ENCODE results near the gene CELF4. TPM values are rescaled to one million over a fixed set of nuclear protein-coding genes. Genes with fewer than 3 reads are reported as not detected.

CELF4 gene
- not detected in 2 replicates for total RNA-seq

DNA sequence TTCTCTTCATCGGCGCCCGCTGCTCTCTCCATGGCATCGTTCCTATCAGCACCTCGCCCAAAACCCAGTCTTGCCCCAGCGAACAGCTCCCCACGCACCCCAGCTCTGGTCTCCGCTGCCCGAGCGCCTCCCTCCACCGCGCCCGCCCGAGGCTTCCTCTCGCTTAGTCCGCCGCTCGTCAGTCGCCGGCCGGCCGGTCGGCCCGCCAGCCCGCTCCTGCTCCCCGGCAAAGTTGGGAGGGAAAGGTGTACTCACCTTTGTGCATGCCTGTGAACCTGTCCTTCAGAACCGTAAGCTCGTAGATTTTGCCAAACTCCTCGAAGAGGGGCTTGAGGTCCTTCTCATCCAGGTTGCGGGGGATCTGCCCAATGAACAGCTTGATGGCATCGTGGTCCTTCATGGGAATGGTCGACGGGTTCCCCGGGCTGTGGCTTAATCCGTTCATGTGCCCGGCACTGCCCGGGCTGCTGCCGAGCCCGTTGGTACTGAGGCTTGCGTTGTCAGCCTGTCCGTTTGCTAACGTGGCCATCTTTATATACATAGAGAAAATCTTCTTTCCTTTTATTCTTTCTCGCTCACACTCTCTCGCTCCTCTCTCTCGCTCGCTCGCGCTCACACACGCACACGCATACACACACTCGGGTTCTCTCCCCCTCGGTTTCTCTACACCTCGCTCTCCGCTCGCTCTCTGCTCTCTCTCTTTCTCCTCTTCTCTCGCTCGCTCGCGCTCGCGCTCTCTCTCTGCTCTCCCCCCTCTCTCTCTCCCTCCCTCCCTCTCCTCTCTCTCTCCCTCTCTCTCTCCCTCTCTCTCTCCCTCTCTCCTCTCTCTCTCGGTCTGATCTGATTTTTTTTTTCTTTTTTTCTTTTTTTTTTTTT is at the start of gene CELF4:
CELF4 (minus strand) TSS at position 698 of the 876 bp plus-strand sequence.

